Keratinocyte (primary cell): ENCODE data around the gene MYO1D. TPM values are rescaled to one million over a fixed set of nuclear protein-coding genes. Genes with fewer than 3 reads are reported as not detected.

Experiments used
- DNase-seq: peaks from one replicate; pipeline ENCODE4 v3.0.0-alpha.2; 2011; ENCODE audit warnings: low read depth, missing footprints, low spot score
- FAIRE-seq: peaks from 2 replicates; lab custom pipeline; 2011; peaks lifted over from hg19 to GRCh38; lab: Jason Lieb, UNC
- H2AFZ ChIP-seq: 2 replicates; pipeline ENCODE4 v1.6.0; 2012; ENCODE audit warnings: low read length, control low read depth, inconsistent platforms; ENCODE audit not compliant: control insufficient read depth
- H3K27ac ChIP-seq: 2 replicates; pipeline ENCODE4 v1.5.1; 2011; ENCODE audit warnings: low read length; ENCODE audit not compliant: control insufficient read depth, insufficient read depth
- H3K27me3 ChIP-seq: 3 replicates; pipeline ENCODE4 v1.6.0; 2011; ENCODE audit warnings: low read length; ENCODE audit not compliant: control insufficient read depth, insufficient read depth; ENCODE audit errors: extremely low read depth
- H3K36me3 ChIP-seq, 2 experiments: 2 replicates in 1 of 2; 3 replicates in 1 of 2; pipeline ENCODE4 v1.5.1; 2011; ENCODE audit warnings: low read length in 2 of 2, mild to moderate bottlenecking in 1 of 2; ENCODE audit not compliant: control insufficient read depth in 2 of 2, insufficient read depth in 2 of 2; ENCODE audit errors: extremely low read depth in 1 of 2
- H3K4me1 ChIP-seq: 3 replicates; pipeline ENCODE4 v1.5.1; 2011; ENCODE audit warnings: low read length; ENCODE audit not compliant: control insufficient read depth, insufficient read depth; ENCODE audit errors: extremely low read depth
- H3K4me2 ChIP-seq: 3 replicates; pipeline ENCODE4 v1.6.0; 2011; ENCODE audit warnings: low read depth, low read length; ENCODE audit not compliant: control insufficient read depth, insufficient read depth; ENCODE audit errors: extremely low read depth
- H3K4me3 ChIP-seq, 3 experiments: fragments of 200-600 bp in 1 of 3; sonication (generic) in 1 of 3; 2 replicates in 2 of 3; 3 replicates in 1 of 3; pipeline ENCODE4 v1.5.1; 2011 to 2016; ENCODE audit warnings: low read length in 3 of 3, mild to moderate bottlenecking in 3 of 3, control low read depth in 2 of 3, inconsistent platforms in 1 of 3, low read depth in 1 of 3, mixed read lengths in 1 of 3, mixed run types in 1 of 3, moderate library complexity in 1 of 3; ENCODE audit not compliant: control insufficient read depth in 2 of 3, insufficient read depth in 2 of 3; ENCODE audit errors: extremely low read depth in 1 of 3
- H3K79me2 ChIP-seq: 2 replicates; pipeline ENCODE4 v1.6.0; 2012; ENCODE audit warnings: low read length; ENCODE audit not compliant: control insufficient read depth, insufficient read depth
- H3K9ac ChIP-seq: 3 replicates; pipeline ENCODE4 v1.6.0; 2011; ENCODE audit warnings: low read length; ENCODE audit not compliant: control insufficient read depth, insufficient read depth; ENCODE audit errors: extremely low read depth
- H3K9me1 ChIP-seq: 3 replicates; pipeline ENCODE4 v1.6.0; 2011; ENCODE audit warnings: low read length; ENCODE audit not compliant: control insufficient read depth, insufficient read depth; ENCODE audit errors: extremely low read depth
- H3K9me3 ChIP-seq: 2 replicates; pipeline ENCODE4 v1.5.1; 2012; ENCODE audit warnings: low read depth, low read length; ENCODE audit not compliant: control insufficient read depth
- H4K20me1 ChIP-seq: 3 replicates; pipeline ENCODE4 v1.6.0; 2011; ENCODE audit warnings: low read length; ENCODE audit not compliant: control insufficient read depth, insufficient read depth; ENCODE audit errors: extremely low read depth
- EZH2 ChIP-seq: IDR thresholded peaks from one replicate; pipeline ENCODE4 v1.6.1; 2012; ENCODE audit warnings: inconsistent platforms, mild to moderate bottlenecking, low read length, moderate library complexity
- dilution Hi-C: fragments of 300-500 bp; cut with MboI; formaldehyde crosslinking; loops from one replicate; pipeline ENCODE4 v1.7.0; 2020; ENCODE audit warnings: low sequenced_read_pairs; ENCODE audit not compliant: extremely low pct_ligation_motif_present
- polyA plus RNA-seq, 5 experiments: library from polyadenylated mRNA; depleted of rRNA in 3 of 5; stranded (reverse) in 3 of 5; stranded (forward) in 1 of 5; unstranded in 1 of 5; fragments of >200 nt; gene quantifications; 1 replicate in 1 of 5; 2 replicates in 3 of 5; 3 replicates in 1 of 5; pipeline versions ENCODE4 v1.2.1 to v1.2.3, GENCODE V29; 2011 to 2012; ENCODE audit warnings: missing spikeins in 2 of 5, low read depth in 1 of 5, low replicate concordance in 1 of 5
- TF ChIP-seq, protein P1 (sequence below), 3 experiments: IDR thresholded peaks in 1 of 3; conservative IDR thresholded peaks in 1 of 3; optimal IDR thresholded peaks in 1 of 3; 2 replicates in 2 of 3; 3 replicates in 1 of 3; pipeline versions ENCODE3 to v1.5.1; 2011; ENCODE audit warnings: low read length in 3 of 3, mild to moderate bottlenecking in 3 of 3, moderate library complexity in 2 of 3, control low read depth in 1 of 3, inconsistent platforms in 1 of 3; ENCODE audit not compliant: insufficient read depth in 2 of 3; ENCODE audit errors: extremely low read depth in 1 of 3

Gene MYO1D
- polyA plus RNA-seq, 1 donor (not counting 4 experiments of a cell fraction or from before 2014, with no cell fraction given): 33.7 TPM

DNA sequence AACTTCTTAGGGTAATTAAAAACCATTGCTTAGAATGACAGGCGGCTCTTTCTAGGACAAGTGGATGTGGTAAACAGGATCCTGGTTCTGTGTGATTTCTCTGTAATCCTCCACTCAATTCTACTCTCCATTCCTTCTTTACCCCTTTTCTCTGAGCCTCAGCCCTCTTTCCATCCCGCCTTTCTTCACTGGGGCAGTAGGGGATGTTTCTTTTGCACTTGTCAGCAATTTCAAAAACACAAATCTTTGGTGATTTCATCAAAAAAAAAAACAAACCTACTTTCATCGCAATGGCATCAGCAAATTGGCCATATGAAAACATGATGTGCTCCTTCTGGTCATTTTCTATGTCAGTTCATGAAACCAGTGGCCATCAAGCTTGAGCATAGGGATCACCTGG is 285.5 kb downstream of the MYO1D start:
- no peaks in the 10 kb centered on the region for H3K36me3 ChIP-seq
- H3K9me1 ChIP-seq: no peaks in the 10 kb centered on the region
- FAIRE-seq (no peak), DNase-seq (no peak)
- H3K4me2 ChIP-seq: no peak overlapping the region
- no peaks in the 10 kb centered on the region for H3K27me3 ChIP-seq
- no peaks in the 10 kb centered on the region for H3K9me3 ChIP-seq
- H3K4me3 ChIP-seq: no peak overlapping the region
- H3K79me2 ChIP-seq: no peaks in the 10 kb centered on the region
- H3K27ac ChIP-seq: no peak overlapping the region
- H4K20me1 ChIP-seq: no peaks in the 10 kb centered on the region
- TF ChIP-seq, protein P1, sequence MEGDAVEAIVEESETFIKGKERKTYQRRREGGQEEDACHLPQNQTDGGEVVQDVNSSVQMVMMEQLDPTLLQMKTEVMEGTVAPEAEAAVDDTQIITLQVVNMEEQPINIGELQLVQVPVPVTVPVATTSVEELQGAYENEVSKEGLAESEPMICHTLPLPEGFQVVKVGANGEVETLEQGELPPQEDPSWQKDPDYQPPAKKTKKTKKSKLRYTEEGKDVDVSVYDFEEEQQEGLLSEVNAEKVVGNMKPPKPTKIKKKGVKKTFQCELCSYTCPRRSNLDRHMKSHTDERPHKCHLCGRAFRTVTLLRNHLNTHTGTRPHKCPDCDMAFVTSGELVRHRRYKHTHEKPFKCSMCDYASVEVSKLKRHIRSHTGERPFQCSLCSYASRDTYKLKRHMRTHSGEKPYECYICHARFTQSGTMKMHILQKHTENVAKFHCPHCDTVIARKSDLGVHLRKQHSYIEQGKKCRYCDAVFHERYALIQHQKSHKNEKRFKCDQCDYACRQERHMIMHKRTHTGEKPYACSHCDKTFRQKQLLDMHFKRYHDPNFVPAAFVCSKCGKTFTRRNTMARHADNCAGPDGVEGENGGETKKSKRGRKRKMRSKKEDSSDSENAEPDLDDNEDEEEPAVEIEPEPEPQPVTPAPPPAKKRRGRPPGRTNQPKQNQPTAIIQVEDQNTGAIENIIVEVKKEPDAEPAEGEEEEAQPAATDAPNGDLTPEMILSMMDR (optimal IDR thresholded peaks at IDR 0.05 in 1 of 3, IDR thresholded peaks at IDR 0.05 in 1 of 3, conservative IDR thresholded peaks at IDR 0.05 in 1 of 3; ENCODE audit: extremely low read depth in 1 of 3, insufficient read depth in 2 of 3, low read length in 3 of 3): no peak
- TF ChIP-seq EZH2: no peak
- peaks cover 7% of the 10 kb centered on the region for H3K4me1 ChIP-seq
- H2AFZ ChIP-seq: no peak overlapping the region
- dilution Hi-C loops: no loop called here
- H3K9ac ChIP-seq: no peak overlapping the region

- no peaks in the 10 kb centered on the region for H3K79me2 ChIP-seq
- DNase-seq (no peak), FAIRE-seq (no peak)
- no peak overlapping the region for H3K27ac ChIP-seq
- no peaks in the 10 kb centered on the region for H3K9me3 ChIP-seq
- H3K9me1 ChIP-seq: no peaks in the 10 kb centered on the region
- no peak overlapping the region for H3K4me3 ChIP-seq
- no peaks in the 10 kb centered on the region for H4K20me1 ChIP-seq
- H3K4me1 ChIP-seq: peaks cover 7% of the 10 kb centered on the region
- H3K9ac ChIP-seq: no peak overlapping the region
- dilution Hi-C loops: no loop called here
- no peaks in the 10 kb centered on the region for H3K27me3 ChIP-seq
- H3K4me2 ChIP-seq: no peak overlapping the region
- TF ChIP-seq, protein P1 (optimal IDR thresholded peaks at IDR 0.05 in 1 of 3, IDR thresholded peaks at IDR 0.05 in 1 of 3, conservative IDR thresholded peaks at IDR 0.05 in 1 of 3; ENCODE audit: extremely low read depth in 1 of 3, insufficient read depth in 2 of 3, low read length in 3 of 3): no peak
- no peak for TF ChIP-seq EZH2
- H2AFZ ChIP-seq: no peak overlapping the region
- H3K36me3 ChIP-seq: no peaks in the 10 kb centered on the region
Observed at GRCh38 chr17:32590974-32591373, 285.9 kb downstream of the MYO1D start.
